IMR-90 (cell line): ENCODE measurements around the gene LHPP.

Experiments used
- BHLHE40 ChIP-seq: fragments of 150-350 bp; IDR thresholded peaks from 2 replicates; pipeline ENCODE4 v1.6.1; 2016; ENCODE audit warnings: mild to moderate bottlenecking, low read depth, low read length
- CEBPB ChIP-seq: IDR thresholded peaks from 2 replicates; pipeline ENCODE4 v1.6.1; 2012; ENCODE audit warnings: low read depth, low read length, improper control_type of control experiment
- CTCF ChIP-seq: conservative IDR thresholded peaks from 2 replicates; pipeline ENCODE4 v1.5.1; 2012; ENCODE audit warnings: mild to moderate bottlenecking, low read depth, low read length, improper control_type of control experiment
- ELK1 ChIP-seq: fragments of 150-350 bp; IDR thresholded peaks from 2 replicates; pipeline ENCODE4 v1.6.1; 2016; ENCODE audit warnings: low read depth, mild to moderate bottlenecking, low read length, moderate library complexity, borderline replicate concordance
- FOS ChIP-seq: fragments of 150-350 bp; IDR thresholded peaks from 2 replicates; pipeline ENCODE4 v1.6.1; 2016; ENCODE audit warnings: low read depth, low read length
- MAFK ChIP-seq: IDR thresholded peaks from 2 replicates; pipeline ENCODE4 v1.6.1; 2012; ENCODE audit warnings: low read depth, low read length, improper control_type of control experiment
- MXI1 ChIP-seq: IDR thresholded peaks from 2 replicates; pipeline ENCODE4 v1.6.1; 2012; ENCODE audit warnings: low read depth, mild to moderate bottlenecking, low read length, moderate library complexity, borderline replicate concordance
- POLR2A ChIP-seq: IDR thresholded peaks from 2 replicates; pipeline ENCODE4 v1.6.1; 2012; ENCODE audit warnings: mild to moderate bottlenecking, low read depth, low read length
- RAD21 ChIP-seq: IDR thresholded peaks from 2 replicates; pipeline ENCODE4 v1.6.1; 2012; ENCODE audit warnings: low read length, improper control_type of control experiment
- RCOR1 ChIP-seq: IDR thresholded peaks from 2 replicates; pipeline ENCODE4 v1.6.1; 2012; ENCODE audit warnings: mild to moderate bottlenecking, low read length, improper control_type of control experiment; ENCODE audit not compliant: insufficient replicate concordance
- RFX5 ChIP-seq: IDR thresholded peaks from 2 replicates; pipeline ENCODE4 v1.8.0; 2012; ENCODE audit warnings: low read depth, mild to moderate bottlenecking, low read length, moderate library complexity
- SMC3 ChIP-seq: fragments of 150-350 bp; IDR thresholded peaks from 2 replicates; pipeline ENCODE4 v1.6.1; 2016; ENCODE audit warnings: low read depth, mild to moderate bottlenecking, antibody characterized with exemption, low read length, moderate library complexity
- USF2 ChIP-seq: fragments of 150-350 bp; IDR thresholded peaks from 2 replicates; pipeline ENCODE4 v1.6.1; 2017; ENCODE audit warnings: mild to moderate bottlenecking, antibody characterized with exemption, low read length, low read depth

GRCh38 chr10:124500757-124501156, 39.1 kb downstream of the LHPP start:
- TF ChIP-seq CTCF (no peak), USF2 (no peak), RAD21 (no peak), RFX5 (no peak), MXI1 (no peak), POLR2A (no peak), ELK1 (no peak), MAFK (no peak), FOS (no peak), BHLHE40 (no peak), SMC3 (no peak), RCOR1 (no peak), CEBPB (no peak)
